Measurements from ENCODE around the gene ALDH1A3. TPM values are rescaled to one million over a fixed set of nuclear protein-coding genes. Genes with fewer than 3 reads are reported as not detected.
A peak's percentile ranks its signal among the peaks of the same experiment; 100 is the strongest.

Gene ALDH1A3
- total and polyA plus RNA-seq, 8 donors, result 3.5 to 87.2 (median 30.3) TPM

- Histone ChIP-seq H3K4me3 (no peak overlapping the region), H3K27me3 (peaks cover 3 to 88% (median 31%) of the 10 kb centered on the region in 3 donors), H3K9me3 (no peaks in the 10 kb centered on the region), H3K27ac (peak overlapping the region in 4 of 5 donors; percentile 20 to 59 (median 31)), H3K4me1 (peaks cover 0 to 13% (median 5%) of the 10 kb centered on the region in 4 donors), H3K36me3 (peaks cover 0 to 4% (median 0%) of the 10 kb centered on the region in 4 donors)
- peak in 1 of 2 donors; percentile 83 for DNase-seq
- WGBS, 5 donors, result 35 to 51% (median 36%) methylated on average over 18 to 20 of the region's 20 CpGs
- TF ChIP-seq POLR2A (IDR thresholded peaks at IDR 0.05), result no peak
- TF ChIP-seq CTCF (IDR thresholded peaks at IDR 0.05), result no peak
- no peak for TF ChIP-seq EP300 (IDR thresholded peaks at IDR 0.05)
- intact Hi-C loops (cut with DNase I; ENCODE audit: low total_unique reads), result no loop called here
These were observed 9.9 kb downstream of the ALDH1A3 start for GRCh38 chr15:100889385-100890050.

GRCh38 chr15:100890051-100890720 is 10.6 kb downstream of the ALDH1A3 start:
- Histone ChIP-seq H3K4me3 (no peak overlapping the region), H3K4me1 (peaks cover 0 to 13% (median 5%) of the 10 kb centered on the region in 4 donors), H3K27me3 (peaks cover 3 to 81% (median 25%) of the 10 kb centered on the region in 3 donors), H3K9me3 (no peaks in the 10 kb centered on the region), H3K36me3 (peaks cover 0 to 4% (median 0%) of the 10 kb centered on the region in 4 donors), H3K27ac (peak overlapping the region in 4 of 5 donors; percentile 20 to 59 (median 31))
- WGBS, 5 donors, result 74 to 81% (median 80%) methylated on average over 10 of the region's 10 CpGs
- no peak for DNase-seq
- intact Hi-C loops (cut with DNase I; ENCODE audit: low total_unique reads), result no loop called here
- no peak for TF ChIP-seq POLR2A (IDR thresholded peaks at IDR 0.05)
- TF ChIP-seq POLR2AphosphoS5 (IDR thresholded peaks at IDR 0.05), result no peak
- TF ChIP-seq CTCF (IDR thresholded peaks at IDR 0.05), result no peak
- no peak for TF ChIP-seq EP300 (IDR thresholded peaks at IDR 0.05)

- H3K9me3 ChIP-seq, result no peaks in the 10 kb centered on the region
- 85 to 94% (median 89%) methylated on average over 4 to 6 of the region's 6 CpGs for WGBS, 5 donors
- peaks cover 3 to 74% (median 22%) of the 10 kb centered on the region in 3 donors for H3K27me3 ChIP-seq
- peaks cover 0 to 13% (median 5%) of the 10 kb centered on the region in 4 donors for H3K4me1 ChIP-seq
- no peak for TF ChIP-seq CTCF (IDR thresholded peaks at IDR 0.05)
- no peak for TF ChIP-seq POLR2A (IDR thresholded peaks at IDR 0.05)
- no peak for TF ChIP-seq EP300 (IDR thresholded peaks at IDR 0.05)
- TF ChIP-seq POLR2AphosphoS5 (IDR thresholded peaks at IDR 0.05), result no peak
- H3K36me3 ChIP-seq, result peaks cover 0 to 4% (median 0%) of the 10 kb centered on the region in 4 donors
- peak in 1 of 2 donors; percentile 16 for DNase-seq
- intact Hi-C loops (cut with DNase I; ENCODE audit: low total_unique reads), result no loop called here
- no peak overlapping the region for H3K27ac ChIP-seq
- H3K4me3 ChIP-seq, result no peak overlapping the region
These were observed 11.2 kb downstream of the ALDH1A3 start for GRCh38 chr15:100890850-100891249.

GRCh38 chr15:100891307-100892012 is 11.8 kb downstream of the ALDH1A3 start:
- Histone ChIP-seq H3K9me3 (no peaks in the 10 kb centered on the region), H3K4me3 (no peak overlapping the region), H3K36me3 (peaks cover 0 to 4% (median 0%) of the 10 kb centered on the region in 4 donors), H3K4me1 (peaks cover 0 to 13% (median 5%) of the 10 kb centered on the region in 4 donors), H3K27ac (no peak overlapping the region), H3K27me3 (peaks cover 3 to 68% (median 22%) of the 10 kb centered on the region in 3 donors)
- TF ChIP-seq POLR2AphosphoS5 (IDR thresholded peaks at IDR 0.05) (no peak), CTCF (IDR thresholded peaks at IDR 0.05) (no peak), POLR2A (IDR thresholded peaks at IDR 0.05) (no peak), EP300 (IDR thresholded peaks at IDR 0.05) (no peak)
- 61 to 69% (median 63%) methylated on average over 18 to 21 of the region's 21 CpGs for WGBS, 5 donors
- peak; percentile 17 to 51 for DNase-seq
- intact Hi-C loops (cut with DNase I; ENCODE audit: low total_unique reads), result no loop called here

Data from stomach (tissue), 9 donors.